Coronary artery (tissue), 2 donors: ENCODE measurements around the gene FRMD1.

Experiments used
- DNase-seq: peaks from one replicate; pipeline ENCODE4 v3.0.0-alpha.2; 2017; ENCODE audit warnings: low spot score
- H3K27ac ChIP-seq, 2 donors: fragments of 200-600 bp; sonication (generic); one replicate each; pipeline ENCODE4 v1.5.1; 2016 to 2019
- H3K4me3 ChIP-seq: fragments of 200-600 bp; sonication (generic); 2 replicates; pipeline ENCODE4 v1.5.1; 2016; ENCODE audit warnings: mild to moderate bottlenecking, moderate library complexity
- TF ChIP-seq, protein P1 (sequence below): fragments of 200-600 bp; sonication (generic); IDR thresholded peaks from one replicate; pipeline ENCODE4 v1.5.1; 2019; ENCODE audit warnings: antibody characterized with exemption

Gene FRMD1

DNA sequence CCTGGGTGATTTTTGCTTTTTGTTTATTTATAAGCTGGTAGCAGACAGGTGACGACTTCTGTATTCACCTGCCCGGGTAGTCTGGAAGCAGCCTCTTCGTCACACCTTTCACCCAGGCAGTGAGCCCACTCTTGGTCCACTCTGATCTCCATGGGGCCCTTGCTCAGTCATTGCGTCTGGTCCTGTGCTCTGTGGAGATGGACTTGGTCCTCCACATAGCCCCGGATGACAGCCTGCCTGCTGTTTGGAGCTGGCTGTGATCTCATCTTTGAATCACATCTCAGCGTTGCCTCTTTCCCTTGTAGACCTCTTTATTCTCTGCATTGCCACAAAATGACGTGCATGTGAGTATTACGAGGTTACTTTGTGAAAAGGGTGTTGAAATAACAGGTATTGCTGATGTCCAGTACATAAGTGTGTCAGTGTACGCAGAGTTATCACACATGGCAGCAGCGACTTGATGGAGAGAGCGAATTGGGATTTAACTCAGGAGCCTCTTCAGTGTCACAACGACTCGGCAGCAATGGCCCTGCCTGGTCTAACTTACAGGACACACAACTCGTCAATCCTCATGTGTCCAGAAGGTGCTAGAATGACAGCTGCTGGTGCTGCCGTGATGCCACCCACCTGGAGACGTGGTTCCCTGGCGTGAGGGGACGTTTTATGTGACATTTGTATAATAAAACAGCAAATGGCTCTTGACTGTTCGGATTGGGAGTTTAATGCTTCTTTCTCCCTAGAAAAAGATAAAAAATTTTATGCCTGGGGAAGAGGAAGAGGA is 24.2 kb upstream of the FRMD1 start:
- no peak overlapping the region for H3K4me3 ChIP-seq
- DNase-seq = no peak
- TF ChIP-seq, protein P1, sequence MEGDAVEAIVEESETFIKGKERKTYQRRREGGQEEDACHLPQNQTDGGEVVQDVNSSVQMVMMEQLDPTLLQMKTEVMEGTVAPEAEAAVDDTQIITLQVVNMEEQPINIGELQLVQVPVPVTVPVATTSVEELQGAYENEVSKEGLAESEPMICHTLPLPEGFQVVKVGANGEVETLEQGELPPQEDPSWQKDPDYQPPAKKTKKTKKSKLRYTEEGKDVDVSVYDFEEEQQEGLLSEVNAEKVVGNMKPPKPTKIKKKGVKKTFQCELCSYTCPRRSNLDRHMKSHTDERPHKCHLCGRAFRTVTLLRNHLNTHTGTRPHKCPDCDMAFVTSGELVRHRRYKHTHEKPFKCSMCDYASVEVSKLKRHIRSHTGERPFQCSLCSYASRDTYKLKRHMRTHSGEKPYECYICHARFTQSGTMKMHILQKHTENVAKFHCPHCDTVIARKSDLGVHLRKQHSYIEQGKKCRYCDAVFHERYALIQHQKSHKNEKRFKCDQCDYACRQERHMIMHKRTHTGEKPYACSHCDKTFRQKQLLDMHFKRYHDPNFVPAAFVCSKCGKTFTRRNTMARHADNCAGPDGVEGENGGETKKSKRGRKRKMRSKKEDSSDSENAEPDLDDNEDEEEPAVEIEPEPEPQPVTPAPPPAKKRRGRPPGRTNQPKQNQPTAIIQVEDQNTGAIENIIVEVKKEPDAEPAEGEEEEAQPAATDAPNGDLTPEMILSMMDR = no peak
- no peak overlapping the region for H3K27ac ChIP-seq

GRCh38 chr6:168102315-168102985 is 23.4 kb upstream of the FRMD1 start:
- Histone ChIP-seq H3K27ac (no peak overlapping the region), H3K4me3 (no peak overlapping the region)
- DNase-seq = no peak
- TF ChIP-seq, protein P1 = no peak

- no peak overlapping the region for H3K27ac ChIP-seq
- no peak for DNase-seq
- H3K4me3 ChIP-seq = peak overlapping the region; percentile 51
- TF ChIP-seq, protein P1 = no peak
These were observed 22.7 kb upstream of the FRMD1 start for GRCh38 chr6:168101590-168102314.

DNA sequence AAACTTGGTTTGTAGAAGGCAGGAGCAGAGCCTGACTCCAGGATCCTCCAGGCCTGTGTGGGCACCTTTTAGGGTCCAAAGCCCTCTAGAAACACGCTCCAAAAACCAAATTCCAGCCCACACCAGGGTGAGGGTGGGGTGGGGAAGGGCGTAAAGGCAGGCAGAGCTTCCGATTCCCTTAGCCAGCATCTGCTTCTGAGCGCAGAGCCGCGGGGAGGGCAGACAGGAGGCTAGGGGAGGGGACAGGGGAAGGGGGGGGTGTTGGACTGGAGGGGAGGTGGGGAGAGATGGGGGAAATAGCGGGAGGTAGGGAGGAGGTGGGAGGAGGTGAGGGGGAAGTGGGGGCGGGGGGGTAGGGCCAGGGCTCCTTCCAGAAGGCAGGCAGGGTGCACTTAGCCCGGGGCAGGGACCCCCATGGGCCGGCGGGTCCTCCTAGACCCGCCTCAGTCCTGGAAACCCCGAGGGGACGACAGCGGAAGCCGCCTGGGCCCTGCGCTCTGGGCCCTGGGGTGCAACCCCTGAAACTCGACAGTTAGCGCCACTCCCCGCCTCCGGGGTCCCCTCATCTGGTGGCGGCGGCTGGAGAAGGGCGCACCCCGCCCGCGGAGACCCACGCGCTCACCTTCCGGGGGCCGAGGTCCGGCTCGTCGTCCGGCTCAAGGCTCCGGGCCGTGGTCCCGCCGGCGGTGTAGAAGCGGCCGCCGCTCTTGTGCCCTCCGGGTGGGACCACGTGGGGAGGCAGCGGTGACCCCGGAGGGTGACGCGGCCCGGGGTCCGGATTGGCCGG is 22.0 kb upstream of the FRMD1 start:
- no peak for DNase-seq
- peak overlapping the region; percentile 51 for H3K4me3 ChIP-seq

GRCh38 chr6:168100011-168100802 is 21.2 kb upstream of the FRMD1 start:
- no peak for DNase-seq
- no peak overlapping the region for H3K27ac ChIP-seq
- TF ChIP-seq, protein P1 = no peak
- H3K4me3 ChIP-seq = no peak overlapping the region

More for the DNA sequence above, 22.0 kb upstream of the FRMD1 start:
- TF ChIP-seq, protein P1 = no peak
- no peak overlapping the region for H3K27ac ChIP-seq
